Measurements from ENCODE around the gene NTN5.

The NTN5 gene

DNA sequence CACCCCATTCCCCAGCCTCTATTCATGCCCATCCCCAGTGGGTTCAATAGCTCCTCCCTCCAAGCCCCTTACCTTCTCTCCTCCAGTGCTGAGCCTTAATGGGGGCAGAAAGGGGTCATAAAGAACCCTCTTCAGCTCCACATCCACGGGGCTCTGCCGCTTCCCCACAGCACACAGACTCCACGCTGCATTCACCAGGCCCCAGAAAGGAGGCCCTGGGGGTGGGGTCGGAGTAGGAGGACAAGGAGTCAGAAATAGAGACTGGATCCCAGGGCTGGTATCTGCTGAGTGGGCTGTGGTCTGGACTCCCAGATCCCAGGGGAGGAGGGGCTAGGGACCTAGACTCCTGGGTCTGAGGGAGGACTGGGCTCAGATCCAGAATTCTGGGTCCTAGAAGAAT lies 28.5 kb downstream of the NTN5 start:
- H2BK120ac ChIP-seq (ENCODE audit: low read depth, low read length), result no peak overlapping the region
- no peak overlapping the region for H3K27ac ChIP-seq (ENCODE audit: low read depth, low read length)
- no peaks in the 10 kb centered on the region for H3K4me1 ChIP-seq (ENCODE audit: control insufficient read depth, low read depth, low read length)
- H4K5ac ChIP-seq (ENCODE audit: low read length), result no peak overlapping the region
- no peak overlapping the region for H4K8ac ChIP-seq (ENCODE audit: low read depth, low read length)
- H3K23ac ChIP-seq (ENCODE audit: low read length), result no peak overlapping the region
- H3K4me2 ChIP-seq (ENCODE audit: low read length), result no peak overlapping the region
- no peaks in the 10 kb centered on the region for H3K79me2 ChIP-seq (ENCODE audit: control insufficient read depth, insufficient read depth, low read length)
- no peak overlapping the region for H3K4ac ChIP-seq (ENCODE audit: low read depth, low read length)
- no peak overlapping the region for H3K18ac ChIP-seq (ENCODE audit: low read length)
- no peak overlapping the region for H2BK15ac ChIP-seq (replicated peaks; ENCODE audit: low read depth)
- no CpG with 5 or more reads among the region's 4 CpGs for WGBS (ENCODE audit: extremely low coverage, insufficient coverage, low lambda C conversion rate)
- no peak overlapping the region for H3K4me3 ChIP-seq (ENCODE audit: low read length)
- no peaks in the 10 kb centered on the region for H3K36me3 ChIP-seq (ENCODE audit: control insufficient read depth, insufficient read depth, low read length)
- H2AK5ac ChIP-seq (ENCODE audit: low read length), result no peak overlapping the region
- no peaks in the 10 kb centered on the region for H3K27me3 ChIP-seq (ENCODE audit: insufficient read depth, low read length, poor library complexity)
- peak overlapping the region; percentile 22 for H3K9ac ChIP-seq (ENCODE audit: low read length)
- no peak overlapping the region for H2BK5ac ChIP-seq (ENCODE audit: low read length)
- no peaks in the 10 kb centered on the region for H3K79me1 ChIP-seq (ENCODE audit: low read length)
- no peak for DNase-seq
- no peak overlapping the region for H3K56ac ChIP-seq (ENCODE audit: low read length)

DNA sequence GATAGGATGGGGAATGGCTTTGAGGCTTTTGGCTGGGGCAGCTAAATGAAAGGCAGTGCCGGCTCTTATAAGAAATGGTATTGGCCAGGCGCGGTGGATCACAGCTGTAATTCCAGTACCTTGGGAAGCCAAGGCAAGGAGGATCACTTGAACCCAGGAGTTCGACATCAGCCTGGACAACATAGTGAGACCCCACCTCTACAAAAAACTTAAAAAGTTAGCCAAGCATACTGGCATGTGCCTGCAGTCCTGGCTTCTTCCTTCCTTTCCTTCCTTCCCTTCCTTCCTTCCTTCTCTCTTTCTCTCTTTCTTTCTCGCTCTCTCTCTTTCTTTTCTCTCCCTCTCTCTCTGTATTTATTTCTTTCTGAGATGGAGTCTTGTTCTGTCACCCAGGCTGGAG lies 30.0 kb downstream of the NTN5 start:
- no peak overlapping the region for H3K18ac ChIP-seq (ENCODE audit: low read length)
- H3K27me3 ChIP-seq (ENCODE audit: insufficient read depth, low read length, poor library complexity), result no peaks in the 10 kb centered on the region
- H2AK5ac ChIP-seq (ENCODE audit: low read length), result no peak overlapping the region
- H3K79me2 ChIP-seq (ENCODE audit: control insufficient read depth, insufficient read depth, low read length), result no peaks in the 10 kb centered on the region
- WGBS (ENCODE audit: extremely low coverage, insufficient coverage, low lambda C conversion rate), result no CpG with 5 or more reads among the region's 5 CpGs
- H2BK5ac ChIP-seq (ENCODE audit: low read length), result no peak overlapping the region
- no peak overlapping the region for H3K4ac ChIP-seq (ENCODE audit: low read depth, low read length)
- H2BK15ac ChIP-seq (replicated peaks; ENCODE audit: low read depth), result no peak overlapping the region
- H4K5ac ChIP-seq (ENCODE audit: low read length), result no peak overlapping the region
- H3K4me3 ChIP-seq (ENCODE audit: low read length), result no peak overlapping the region
- no peaks in the 10 kb centered on the region for H3K79me1 ChIP-seq (ENCODE audit: low read length)
- no peak overlapping the region for H3K4me2 ChIP-seq (ENCODE audit: low read length)
- peaks cover 4% of the 10 kb centered on the region for H3K4me1 ChIP-seq (ENCODE audit: control insufficient read depth, low read depth, low read length)
- H3K9ac ChIP-seq (ENCODE audit: low read length), result no peak overlapping the region
- no peak overlapping the region for H3K23ac ChIP-seq (ENCODE audit: low read length)
- no peaks in the 10 kb centered on the region for H3K36me3 ChIP-seq (ENCODE audit: control insufficient read depth, insufficient read depth, low read length)
- H4K8ac ChIP-seq (ENCODE audit: low read depth, low read length), result no peak overlapping the region
- H3K56ac ChIP-seq (ENCODE audit: low read length), result no peak overlapping the region
- no peak overlapping the region for H2BK120ac ChIP-seq (ENCODE audit: low read depth, low read length)
- H3K27ac ChIP-seq (ENCODE audit: low read depth, low read length), result no peak overlapping the region
- no peak for DNase-seq

DNA sequence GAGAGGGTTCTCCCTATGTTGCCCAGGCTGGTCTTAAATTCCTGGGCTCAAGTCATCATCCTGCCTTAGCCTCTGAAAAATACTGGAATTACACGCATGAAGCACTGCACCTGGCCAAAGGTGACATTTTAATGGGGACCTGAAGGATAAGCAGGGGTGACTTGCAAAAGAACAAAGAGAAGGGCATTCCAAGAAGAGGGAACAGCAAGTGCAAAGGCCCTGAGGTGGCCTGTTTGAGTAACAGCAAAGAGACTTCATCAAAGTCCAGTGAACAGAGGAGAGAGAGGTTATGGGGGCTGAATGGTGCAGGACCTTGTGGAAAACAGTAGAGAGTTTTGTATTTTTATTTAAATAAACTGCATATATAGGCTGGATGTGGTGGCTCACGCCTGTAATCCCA lies 31.0 kb downstream of the NTN5 start:
- no CpG with 5 or more reads among the region's 2 CpGs for WGBS (ENCODE audit: extremely low coverage, insufficient coverage, low lambda C conversion rate)
- H3K18ac ChIP-seq (ENCODE audit: low read length), result no peak overlapping the region
- H2BK15ac ChIP-seq (replicated peaks; ENCODE audit: low read depth), result no peak overlapping the region

DNA sequence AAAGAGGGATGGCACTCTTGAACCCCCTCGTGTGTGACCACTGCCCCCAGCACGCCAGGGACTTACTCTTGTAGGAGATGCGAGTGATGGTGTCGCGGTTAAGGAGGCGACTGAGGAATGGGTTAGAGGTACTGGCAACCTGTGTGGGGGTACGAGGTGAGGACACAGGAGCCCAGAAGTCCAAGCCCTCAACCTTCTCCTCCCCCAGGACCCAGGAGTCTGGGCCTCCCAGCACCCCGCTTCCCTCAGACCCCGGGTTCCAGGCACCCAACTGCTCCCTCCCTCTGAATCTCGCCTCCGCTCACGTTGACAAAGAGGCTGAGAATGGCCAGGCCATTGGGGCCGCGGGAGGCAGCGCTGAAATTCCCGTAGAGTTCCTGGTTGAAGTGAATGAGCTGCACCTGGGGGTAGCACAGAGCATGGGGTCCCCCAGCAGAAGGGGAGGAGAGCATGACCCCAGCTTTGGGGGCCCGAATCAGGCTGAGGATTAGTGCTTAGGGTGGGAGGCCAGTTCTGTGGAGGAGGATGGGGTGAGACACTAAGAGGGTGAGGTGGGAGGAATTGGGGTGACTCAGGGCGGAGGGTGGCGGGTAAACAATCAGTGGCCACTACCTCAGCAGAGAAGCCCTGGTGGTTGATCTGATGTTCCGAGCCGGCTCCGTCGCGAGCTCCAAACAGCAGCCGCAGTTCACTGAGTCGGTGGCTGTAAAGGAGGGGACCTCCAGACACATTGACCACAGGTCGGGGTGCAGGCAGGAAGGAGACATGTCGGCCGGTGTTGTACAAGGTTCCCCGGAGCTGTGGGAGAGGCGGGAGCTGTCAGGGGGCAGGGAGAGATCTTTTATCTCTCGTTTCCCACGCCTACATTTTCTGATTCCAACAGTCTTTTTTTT lies 33.1 kb downstream of the NTN5 start:
- Histone ChIP-seq H3K9ac (ENCODE audit: low read length) (no peak overlapping the region), H2AK5ac (ENCODE audit: low read length) (no peak overlapping the region), H3K18ac (ENCODE audit: low read length) (no peak overlapping the region), H3K79me1 (ENCODE audit: low read length) (no peaks in the 10 kb centered on the region), H2BK5ac (ENCODE audit: low read length) (no peak overlapping the region), H3K4me3 (ENCODE audit: low read length) (no peak overlapping the region), H2BK15ac (replicated peaks; ENCODE audit: low read depth) (no peak overlapping the region), H2BK120ac (ENCODE audit: low read depth, low read length) (no peak overlapping the region), H3K4ac (ENCODE audit: low read depth, low read length) (no peak overlapping the region), H3K23ac (ENCODE audit: low read length) (no peak overlapping the region), H3K56ac (ENCODE audit: low read length) (no peak overlapping the region), H3K27me3 (ENCODE audit: insufficient read depth, low read length, poor library complexity) (peaks cover 9% of the 10 kb centered on the region), H4K8ac (ENCODE audit: low read depth, low read length) (no peak overlapping the region), H4K5ac (ENCODE audit: low read length) (no peak overlapping the region), H3K79me2 (ENCODE audit: control insufficient read depth, insufficient read depth, low read length) (no peaks in the 10 kb centered on the region), H3K4me2 (ENCODE audit: low read length) (no peak overlapping the region), H3K27ac (ENCODE audit: low read depth, low read length) (no peak overlapping the region), H3K36me3 (ENCODE audit: control insufficient read depth, insufficient read depth, low read length) (no peaks in the 10 kb centered on the region), H3K4me1 (ENCODE audit: control insufficient read depth, low read depth, low read length) (peaks cover 7% of the 10 kb centered on the region)
- no peak for DNase-seq
- no CpG with 5 or more reads among the region's 33 CpGs for WGBS (ENCODE audit: extremely low coverage, insufficient coverage, low lambda C conversion rate)

More for the DNA sequence above, 31.0 kb downstream of the NTN5 start:
- Histone ChIP-seq H4K8ac (ENCODE audit: low read depth, low read length) (no peak overlapping the region), H3K9ac (ENCODE audit: low read length) (no peak overlapping the region), H3K79me2 (ENCODE audit: control insufficient read depth, insufficient read depth, low read length) (no peaks in the 10 kb centered on the region), H3K4me2 (ENCODE audit: low read length) (no peak overlapping the region), H3K4ac (ENCODE audit: low read depth, low read length) (no peak overlapping the region), H2BK5ac (ENCODE audit: low read length) (no peak overlapping the region), H2AK5ac (ENCODE audit: low read length) (no peak overlapping the region), H3K56ac (ENCODE audit: low read length) (no peak overlapping the region), H4K5ac (ENCODE audit: low read length) (no peak overlapping the region), H3K4me1 (ENCODE audit: control insufficient read depth, low read depth, low read length) (peaks cover 4% of the 10 kb centered on the region), H3K79me1 (ENCODE audit: low read length) (no peaks in the 10 kb centered on the region), H3K27ac (ENCODE audit: low read depth, low read length) (no peak overlapping the region), H3K36me3 (ENCODE audit: control insufficient read depth, insufficient read depth, low read length) (no peaks in the 10 kb centered on the region), H3K27me3 (ENCODE audit: insufficient read depth, low read length, poor library complexity) (no peaks in the 10 kb centered on the region), H2BK120ac (ENCODE audit: low read depth, low read length) (no peak overlapping the region), H3K4me3 (ENCODE audit: low read length) (no peak overlapping the region), H3K23ac (ENCODE audit: low read length) (no peak overlapping the region)
- DNase-seq, result no peak

DNA sequence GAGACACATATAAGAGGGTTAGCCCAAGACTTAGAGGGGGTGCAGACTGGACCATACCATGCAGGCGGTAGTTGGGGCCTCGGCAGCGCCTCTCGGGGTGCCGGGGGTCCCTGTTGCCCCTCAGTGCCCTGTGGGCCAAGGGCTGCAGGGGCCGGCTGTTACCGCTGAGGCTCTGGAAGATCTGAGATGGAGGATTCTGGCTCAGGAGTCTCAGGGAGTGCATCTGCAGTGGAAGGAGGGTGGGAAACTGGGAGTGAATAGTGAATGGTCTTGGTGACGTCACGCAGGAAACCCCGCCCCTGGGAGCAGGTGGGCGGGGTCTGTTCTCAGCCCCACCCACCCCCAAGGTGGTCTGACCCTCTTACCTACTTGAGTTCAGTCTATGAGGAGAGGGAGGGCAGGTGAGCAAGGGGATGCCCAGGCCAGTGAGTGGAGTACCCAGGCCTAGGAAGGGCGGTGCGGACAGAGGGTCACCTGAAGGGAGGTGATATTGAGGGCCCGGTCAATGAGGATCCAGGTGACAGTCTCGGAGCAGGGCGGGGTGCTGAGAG lies 33.9 kb downstream of the NTN5 start:
- Histone ChIP-seq H2BK15ac (replicated peaks; ENCODE audit: low read depth) (no peak overlapping the region), H3K9ac (ENCODE audit: low read length) (no peak overlapping the region), H2BK120ac (ENCODE audit: low read depth, low read length) (no peak overlapping the region), H3K27me3 (ENCODE audit: insufficient read depth, low read length, poor library complexity) (peaks cover 9% of the 10 kb centered on the region), H3K4me3 (ENCODE audit: low read length) (no peak overlapping the region), H4K5ac (ENCODE audit: low read length) (peak overlapping the region; percentile 71), H3K56ac (ENCODE audit: low read length) (peak overlapping the region; percentile 64), H2AK5ac (ENCODE audit: low read length) (peak overlapping the region; percentile 93), H3K18ac (ENCODE audit: low read length) (no peak overlapping the region), H3K79me1 (ENCODE audit: low read length) (no peaks in the 10 kb centered on the region), H3K23ac (ENCODE audit: low read length) (no peak overlapping the region), H3K4ac (ENCODE audit: low read depth, low read length) (no peak overlapping the region), H3K36me3 (ENCODE audit: control insufficient read depth, insufficient read depth, low read length) (no peaks in the 10 kb centered on the region), H3K4me2 (ENCODE audit: low read length) (no peak overlapping the region), H3K79me2 (ENCODE audit: control insufficient read depth, insufficient read depth, low read length) (no peaks in the 10 kb centered on the region), H2BK5ac (ENCODE audit: low read length) (no peak overlapping the region), H4K8ac (ENCODE audit: low read depth, low read length) (no peak overlapping the region), H3K27ac (ENCODE audit: low read depth, low read length) (no peak overlapping the region), H3K4me1 (ENCODE audit: control insufficient read depth, low read depth, low read length) (peaks cover 10% of the 10 kb centered on the region)
- no CpG with 5 or more reads among the region's 16 CpGs for WGBS (ENCODE audit: extremely low coverage, insufficient coverage, low lambda C conversion rate)
- no peak for DNase-seq
